GM19452 (cell line): ENCODE results near the gene TANC1.

Source experiments
- ATAC-seq: cut with Tn5 transposase; IDR thresholded peaks from one replicate; pipeline ENCODE4 v1.9.1; 2021; ENCODE audit not compliant: unreplicated experiment

TANC1 gene

DNA sequence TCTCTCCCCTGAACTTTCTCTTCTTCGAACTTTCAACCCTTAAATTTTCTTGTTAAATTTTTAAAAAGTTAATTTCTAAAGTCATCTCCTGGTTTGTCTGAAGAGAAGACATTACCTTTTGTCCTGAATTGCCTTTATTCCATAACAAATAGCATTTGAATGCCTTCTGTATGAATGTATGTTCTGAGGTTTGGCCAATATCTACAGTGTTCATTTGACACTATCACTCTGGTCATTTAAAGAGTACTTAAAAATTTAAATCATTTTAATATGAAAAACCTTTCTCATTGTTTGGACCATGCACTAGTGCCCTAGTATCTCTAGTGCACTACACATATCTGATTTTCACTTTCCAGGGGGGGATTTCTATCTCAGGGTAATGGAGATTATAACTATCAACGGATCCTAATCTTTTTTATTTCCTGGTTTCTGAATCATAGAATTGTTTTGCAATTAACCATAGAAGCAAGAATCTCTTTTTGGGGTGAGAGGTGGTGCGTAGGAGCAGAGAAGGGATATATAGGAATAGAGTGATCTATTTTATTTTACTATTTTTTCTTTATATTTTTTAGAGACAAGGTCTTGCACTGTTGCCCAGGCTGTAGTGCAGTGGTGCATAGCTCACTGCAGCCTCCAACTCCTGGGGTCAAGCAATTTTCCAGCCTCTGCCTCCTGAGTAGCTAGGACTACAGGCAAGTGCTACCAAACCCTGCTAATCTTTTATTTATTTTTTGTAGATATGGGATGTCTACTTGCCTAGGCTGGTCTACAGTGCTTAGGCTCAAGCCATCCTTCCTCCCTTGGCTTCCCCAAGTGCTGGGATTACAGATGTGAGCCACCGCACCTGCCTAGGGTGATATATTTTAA, 25.5 kb downstream of the TANC1 start:
- no peak for ATAC-seq

DNA sequence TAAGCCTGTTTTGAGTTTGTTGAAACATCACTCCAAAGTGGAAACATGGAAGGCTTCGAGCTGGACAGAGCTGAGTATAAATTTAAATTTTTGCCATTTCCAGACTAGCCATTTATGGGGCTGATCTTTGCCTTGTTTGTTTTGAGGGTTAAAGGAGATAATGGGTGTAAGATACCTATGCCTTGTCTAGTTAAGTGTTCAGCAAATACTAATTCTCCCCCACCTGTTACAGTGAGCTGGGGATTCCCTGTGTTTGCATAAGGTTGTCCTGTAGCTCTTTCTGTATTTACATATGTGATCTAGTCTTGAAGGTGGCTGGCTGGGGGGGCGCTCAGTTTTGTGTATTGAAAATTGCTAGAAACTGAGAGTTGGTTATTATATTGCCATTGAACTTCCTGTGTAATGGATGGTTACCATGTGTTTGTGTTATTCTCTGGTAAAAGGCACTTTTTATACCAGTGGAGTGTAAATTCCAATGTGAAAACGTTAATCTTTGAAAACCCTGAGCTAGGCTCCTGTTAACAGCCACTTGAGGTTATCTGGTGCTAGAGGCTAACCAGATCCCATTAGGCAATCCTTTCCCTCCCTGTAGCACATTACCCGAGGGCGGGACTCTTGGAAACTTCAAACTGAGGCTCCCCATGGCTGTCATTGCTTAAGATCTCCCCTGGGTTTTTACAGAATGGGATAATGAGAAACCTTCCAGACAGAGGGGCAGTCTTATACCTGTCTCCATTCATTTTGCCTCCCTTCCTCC, 26.7 kb downstream of the TANC1 start:
- ATAC-seq, result no peak

DNA sequence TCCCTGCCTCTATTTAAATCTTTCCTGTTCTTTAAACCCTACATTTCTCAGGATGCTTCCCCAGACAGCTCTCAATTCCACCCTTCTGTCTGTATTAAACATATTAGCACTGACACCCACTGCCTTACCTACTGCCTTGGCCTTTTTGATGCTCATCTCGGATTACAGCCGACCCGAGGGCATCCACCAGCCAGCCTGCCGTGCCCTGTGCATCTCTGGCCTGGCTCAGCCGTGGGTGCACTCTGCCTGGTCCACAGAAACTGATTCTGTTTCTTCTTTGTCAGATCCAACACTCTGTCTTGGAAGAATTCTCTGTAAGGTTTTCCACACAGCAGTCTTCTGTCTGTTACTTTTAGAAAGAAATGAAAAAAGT, 27.2 kb downstream of the TANC1 start:
- no peak for ATAC-seq

DNA sequence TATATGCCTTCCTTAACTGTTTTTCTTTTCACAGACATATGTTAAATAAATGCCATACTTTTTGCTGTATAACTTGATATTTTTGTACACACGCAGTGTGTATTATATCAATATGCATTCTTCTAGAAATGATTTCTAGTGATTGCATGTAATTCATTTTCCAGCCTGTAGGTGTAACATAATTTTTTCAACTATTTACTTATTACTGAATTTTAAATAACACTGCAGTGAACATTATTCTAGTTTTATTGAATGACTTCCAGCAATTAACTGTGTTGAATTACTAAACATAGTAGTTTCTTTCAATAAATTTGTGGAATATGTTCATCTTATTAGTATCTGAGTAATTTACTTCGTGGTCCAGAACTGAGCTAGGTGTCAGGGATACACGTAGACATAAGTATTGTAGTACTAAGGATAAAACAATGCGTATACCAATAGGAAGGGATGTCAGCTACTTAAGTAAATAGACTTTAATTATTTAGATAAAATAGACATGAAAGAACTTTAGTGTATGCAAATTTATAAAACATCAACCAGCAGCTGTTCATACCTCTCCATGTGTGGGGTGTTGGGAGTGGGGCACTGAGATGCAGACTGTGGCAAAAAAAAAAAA, 28.0 kb downstream of the TANC1 start:
- ATAC-seq, result no peak

DNA sequence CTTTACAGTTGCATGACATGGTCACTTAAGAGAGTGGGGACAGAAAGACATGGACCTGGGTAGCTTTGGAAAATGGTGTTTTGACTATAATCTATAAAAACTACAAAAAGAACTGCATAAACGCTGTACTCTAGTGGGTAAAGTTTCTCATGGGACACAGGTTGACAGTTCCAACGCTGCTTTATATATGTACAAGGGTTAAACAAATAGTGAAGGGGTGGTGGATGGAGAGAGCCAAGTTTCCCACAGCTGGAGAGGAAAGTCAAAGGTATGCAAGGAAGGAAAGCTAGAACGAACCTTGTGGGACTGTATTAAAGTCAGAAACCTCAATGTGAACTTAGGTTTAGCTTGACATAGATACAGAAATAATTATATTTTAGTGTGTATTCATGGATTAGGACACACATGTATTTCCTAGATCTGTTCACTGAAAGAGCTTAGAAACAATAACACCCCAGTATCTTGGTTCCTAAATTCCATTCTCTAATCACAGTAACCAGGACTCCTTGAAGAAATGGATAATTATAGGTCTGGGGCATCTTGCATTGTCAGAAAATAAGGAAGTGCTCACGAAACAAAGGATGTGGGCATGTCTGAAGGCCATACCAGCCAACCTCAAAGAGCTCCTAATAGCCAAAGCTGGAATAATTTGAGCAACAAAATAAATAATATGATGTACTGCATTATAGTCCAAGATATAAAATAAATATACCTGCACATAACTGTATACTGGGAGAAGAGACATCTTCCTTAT, 28.8 kb downstream of the TANC1 start:
- ATAC-seq, result no peak

DNA sequence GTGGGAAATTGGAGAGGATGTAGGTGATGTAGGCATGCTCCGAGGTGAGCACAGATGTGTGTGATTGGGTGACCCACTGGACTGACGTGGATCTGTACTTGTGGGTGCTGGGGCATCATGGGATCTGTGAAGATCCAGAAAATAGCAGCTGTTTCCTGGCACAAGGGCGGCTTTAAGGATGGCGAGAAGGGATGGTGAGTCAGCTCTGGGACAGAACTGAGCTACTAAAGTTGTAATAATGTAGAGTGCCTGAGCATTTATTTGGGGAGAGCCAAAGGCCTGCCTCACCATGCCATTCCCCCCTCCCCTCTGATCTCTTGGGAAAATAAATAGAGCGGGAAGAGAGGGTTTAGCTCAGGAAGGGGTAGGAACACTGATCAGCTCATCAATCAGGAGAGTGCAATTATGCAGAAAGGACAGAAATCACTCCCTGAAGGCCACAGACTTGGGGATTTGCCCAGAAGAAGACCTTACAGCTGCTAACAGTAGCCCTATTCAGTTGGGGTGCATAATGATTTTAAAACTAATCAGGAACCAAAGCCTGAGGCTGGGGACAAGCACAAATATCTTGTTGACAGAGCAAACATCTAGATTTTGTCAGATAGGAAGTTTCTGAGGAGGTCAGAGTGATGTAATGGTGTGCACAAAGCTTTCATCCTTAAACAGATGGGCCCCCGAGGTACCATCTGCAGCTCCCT, 30.3 kb downstream of the TANC1 start:
- ATAC-seq, result no peak

DNA sequence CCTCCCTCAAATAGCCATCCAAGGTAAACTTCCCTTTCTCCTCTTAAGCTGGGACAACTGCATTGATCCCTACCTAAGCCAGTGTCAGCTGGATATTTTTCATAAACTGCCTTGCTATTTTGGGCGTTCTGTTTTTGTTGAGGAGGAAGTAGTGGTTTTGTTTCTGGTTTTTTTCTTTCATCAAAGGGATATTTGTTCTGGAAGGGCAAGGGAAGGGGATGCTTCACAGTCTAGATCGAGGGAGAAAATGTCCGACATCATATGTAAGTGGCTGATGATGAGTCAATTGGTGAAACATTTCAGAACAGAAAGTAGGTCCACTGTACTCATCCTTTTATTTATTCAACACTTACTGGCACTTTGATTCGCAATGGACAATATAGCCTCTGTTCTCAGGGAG, 31.0 kb downstream of the TANC1 start:
- no peak for ATAC-seq

DNA sequence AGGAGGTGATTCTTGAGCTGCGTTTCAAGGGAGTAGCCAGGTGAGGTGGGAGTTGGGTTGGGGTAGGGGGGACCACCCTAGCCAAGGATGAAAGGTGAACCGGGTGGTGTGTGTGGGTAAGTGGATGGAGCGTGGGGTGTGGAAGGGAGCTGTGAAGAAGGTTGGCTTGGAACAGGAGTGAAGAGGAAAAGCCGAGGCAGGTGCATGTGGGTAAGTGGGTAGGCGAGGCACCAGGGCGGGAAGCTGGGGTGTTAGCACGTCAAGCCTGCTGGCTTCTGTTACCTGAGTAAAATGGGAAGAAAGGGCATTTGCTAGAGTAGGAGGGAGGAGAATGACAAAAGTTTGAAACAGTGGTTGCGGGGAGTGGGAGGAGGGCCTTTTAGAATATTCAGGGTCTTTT, 31.6 kb downstream of the TANC1 start:
- no peak for ATAC-seq

DNA sequence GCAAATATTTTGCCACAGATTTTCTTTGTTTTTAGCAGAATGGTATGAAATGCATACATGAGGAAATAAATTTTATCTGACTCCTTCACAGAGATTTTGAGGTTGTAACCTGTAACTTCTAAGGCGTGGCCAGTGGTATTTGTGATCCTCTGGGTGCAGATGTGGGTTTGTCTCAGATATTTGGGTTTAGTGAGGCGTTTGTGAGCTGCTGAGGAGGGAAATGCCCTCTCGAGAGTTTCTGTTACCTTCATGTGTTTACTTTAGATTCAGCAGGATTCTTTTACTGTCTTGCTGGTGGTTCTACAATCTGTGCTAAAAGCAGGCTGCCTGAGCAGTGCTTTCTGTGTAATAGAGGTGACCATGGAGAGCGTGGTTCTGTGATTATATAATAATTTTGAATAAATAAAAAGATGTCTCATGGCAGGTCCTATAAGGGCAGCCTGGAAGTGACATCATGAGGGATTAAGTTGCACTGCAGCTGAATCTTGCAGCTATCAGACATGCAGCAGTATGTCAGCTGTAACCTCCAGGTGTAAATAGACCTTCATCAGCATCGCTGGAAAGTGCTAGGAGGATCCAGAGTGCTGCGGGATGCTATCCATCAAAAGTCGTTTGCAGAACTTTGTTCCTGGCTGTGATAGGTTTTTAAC, 34.1 kb downstream of the TANC1 start:
- ATAC-seq, result no peak

DNA sequence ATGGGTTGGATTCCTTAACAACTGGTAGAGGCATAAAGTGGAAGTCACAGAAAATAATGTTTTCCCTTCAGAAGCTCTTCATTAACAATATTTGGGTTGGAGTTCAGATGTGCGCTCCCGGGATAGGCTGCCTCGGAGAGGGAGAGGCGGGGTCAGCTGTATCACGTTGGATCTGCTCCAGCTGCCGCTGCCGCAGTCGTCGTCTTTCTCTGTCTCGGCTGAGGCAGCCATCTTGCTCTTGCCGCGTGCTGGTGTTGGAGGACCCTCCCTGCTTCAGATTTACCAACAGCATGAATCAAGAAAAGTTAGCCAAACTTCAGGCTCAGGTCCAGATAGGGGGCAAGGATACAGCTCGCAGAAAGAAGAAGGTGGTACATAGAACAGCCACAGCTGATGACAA, 35.1 kb downstream of the TANC1 start:
- no peak for ATAC-seq

DNA sequence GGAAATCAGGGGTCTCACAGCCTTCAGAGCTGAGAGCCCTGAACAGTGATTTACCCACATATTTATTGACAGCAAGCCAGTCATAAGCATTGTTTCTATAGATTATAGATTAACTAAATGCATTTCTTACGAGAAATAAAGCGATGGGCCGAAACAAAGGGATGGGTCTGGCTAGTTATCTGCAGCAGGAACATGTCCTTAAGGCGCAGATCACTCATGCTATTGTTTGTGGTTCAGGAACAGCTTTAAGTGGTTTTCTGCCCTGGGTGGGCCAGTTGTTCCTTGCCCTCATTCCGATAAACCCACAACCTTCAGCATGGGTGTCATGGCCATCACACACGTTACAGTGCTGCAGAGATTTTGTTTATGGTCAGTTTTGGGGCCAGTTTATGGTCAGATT, 36.4 kb downstream of the TANC1 start:
- no peak for ATAC-seq

DNA sequence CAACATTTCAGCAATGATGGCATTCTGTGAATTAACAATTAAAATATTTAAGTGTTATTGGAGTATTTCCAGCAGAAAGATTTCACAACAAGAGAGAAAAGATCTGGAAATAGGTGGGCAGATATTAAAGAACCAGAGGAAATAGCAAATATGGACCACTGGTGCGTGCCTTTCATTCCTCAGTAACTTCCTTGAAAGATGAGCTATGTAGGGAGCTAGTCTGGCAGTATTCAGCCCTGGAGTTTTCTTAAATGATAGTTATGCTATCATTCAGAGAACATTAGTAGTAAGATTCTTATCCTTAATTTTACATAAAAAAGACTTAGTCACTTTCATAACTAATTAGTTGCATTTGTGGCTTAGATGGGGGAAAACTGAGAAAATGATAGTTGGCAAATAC, 41.5 kb downstream of the TANC1 start:
- no peak for ATAC-seq

DNA sequence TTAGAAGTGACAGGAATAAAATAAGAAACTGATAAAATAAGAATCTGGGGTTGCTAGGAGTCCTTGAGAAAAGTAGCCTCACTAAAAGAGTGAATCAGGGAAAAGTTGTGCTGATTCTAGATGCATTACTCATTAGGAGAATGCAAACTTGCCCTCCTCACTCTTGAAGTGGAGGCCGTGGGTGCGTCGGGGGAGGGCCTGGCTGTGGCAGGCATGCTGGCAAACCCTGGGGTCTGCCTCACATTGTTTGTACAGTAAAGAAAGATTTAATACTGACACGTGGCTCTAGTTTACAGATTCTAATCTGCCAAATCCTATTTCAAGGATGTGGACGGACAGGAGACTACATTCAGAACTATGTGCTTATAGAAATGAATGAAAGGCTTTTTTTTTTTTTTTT, 41.9 kb downstream of the TANC1 start:
- no peak for ATAC-seq

DNA sequence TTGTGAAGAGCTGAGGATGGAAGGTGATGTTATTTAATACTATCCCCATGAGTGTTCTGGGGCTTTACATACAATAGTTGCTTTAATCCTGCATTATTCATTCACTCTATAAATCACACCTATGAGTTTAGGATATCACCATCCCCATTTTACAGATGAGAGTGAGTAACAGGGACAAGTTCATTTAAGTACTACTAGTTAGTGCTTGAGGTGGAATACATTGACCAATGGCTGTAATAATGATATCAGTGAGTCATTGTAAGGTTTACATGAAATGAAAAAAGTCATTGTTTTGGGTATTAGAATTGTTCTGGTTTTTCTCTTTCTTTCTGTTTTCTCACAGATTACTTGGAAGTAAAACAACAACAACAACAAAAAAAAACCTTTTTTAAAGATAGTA, 42.5 kb downstream of the TANC1 start:
- ATAC-seq, result no peak

DNA sequence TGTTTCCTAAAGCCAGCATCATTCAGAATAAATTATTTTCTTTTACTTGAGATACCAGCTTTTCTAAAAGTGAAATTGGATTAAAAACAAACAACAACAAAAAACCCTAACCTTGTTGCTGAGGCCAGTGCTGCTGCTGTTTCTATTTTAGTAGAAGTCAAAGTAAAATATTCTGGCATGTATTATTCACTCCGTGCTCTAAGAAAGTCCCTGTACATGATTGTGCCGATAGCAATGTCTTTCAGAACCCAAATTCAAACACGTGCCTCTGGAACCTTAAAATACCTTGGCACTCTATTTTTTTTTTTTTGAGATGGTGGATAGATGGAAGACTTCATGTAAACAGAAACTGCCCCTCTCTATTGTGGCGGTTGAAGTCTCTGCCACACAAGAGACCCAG, 43.7 kb downstream of the TANC1 start:
- ATAC-seq, result no peak

DNA sequence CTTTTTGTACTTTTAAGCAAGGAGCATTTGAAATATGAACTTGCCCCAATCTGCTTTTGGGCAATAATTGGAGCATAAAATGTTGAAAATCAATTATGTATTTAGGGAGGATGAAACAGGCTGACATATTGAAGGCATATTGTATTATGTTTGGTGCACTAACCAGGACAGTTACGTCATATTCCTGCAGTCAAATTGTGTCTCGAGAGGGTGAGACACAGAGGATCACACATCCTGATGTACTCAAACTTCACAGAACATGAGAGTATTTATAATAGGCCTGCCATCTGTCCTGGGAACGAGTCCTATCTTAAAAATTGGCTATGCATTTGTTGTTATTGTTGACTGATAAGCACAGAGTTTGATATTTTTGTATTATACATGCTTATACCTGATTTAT, 44.7 kb downstream of the TANC1 start:
- no peak for ATAC-seq

DNA sequence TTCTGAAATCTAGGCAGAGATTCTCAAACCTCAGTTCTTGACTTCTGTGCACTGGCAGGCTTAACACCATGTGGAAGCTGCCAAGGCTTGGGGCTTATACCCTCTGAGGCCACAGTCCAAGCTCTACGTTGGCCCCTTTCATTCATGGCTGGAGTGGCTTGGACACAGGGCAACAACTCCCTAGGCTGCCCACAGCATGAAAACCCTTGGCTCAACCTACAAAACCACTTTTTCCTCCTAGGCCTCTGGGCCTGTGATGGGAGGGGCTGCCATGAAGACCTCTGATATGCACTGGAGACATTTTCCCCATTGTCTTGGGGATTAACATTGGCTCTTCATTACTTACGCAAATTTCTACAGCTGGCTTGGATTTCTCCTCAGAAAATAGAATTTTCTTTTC, 46.7 kb downstream of the TANC1 start:
- no peak for ATAC-seq

DNA sequence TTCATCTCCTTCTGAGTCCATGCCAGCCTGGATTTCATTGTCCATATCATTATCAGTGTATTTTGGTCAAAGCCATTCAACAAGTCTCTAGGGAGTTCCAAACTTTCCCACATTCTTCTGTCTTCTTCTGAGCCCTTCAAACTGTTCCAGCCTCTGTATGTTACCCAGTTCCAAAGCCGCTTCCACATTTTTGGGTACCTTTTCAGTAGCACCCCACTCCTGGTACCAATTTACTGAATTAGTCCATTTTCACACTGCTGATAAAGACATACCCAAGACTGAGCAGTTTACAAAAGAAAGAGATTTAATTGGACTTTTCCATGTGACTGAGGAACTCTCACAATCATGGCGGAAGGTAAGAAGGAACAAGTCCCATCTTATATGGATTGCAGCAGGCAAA, 47.4 kb downstream of the TANC1 start:
- ATAC-seq, result no peak

DNA sequence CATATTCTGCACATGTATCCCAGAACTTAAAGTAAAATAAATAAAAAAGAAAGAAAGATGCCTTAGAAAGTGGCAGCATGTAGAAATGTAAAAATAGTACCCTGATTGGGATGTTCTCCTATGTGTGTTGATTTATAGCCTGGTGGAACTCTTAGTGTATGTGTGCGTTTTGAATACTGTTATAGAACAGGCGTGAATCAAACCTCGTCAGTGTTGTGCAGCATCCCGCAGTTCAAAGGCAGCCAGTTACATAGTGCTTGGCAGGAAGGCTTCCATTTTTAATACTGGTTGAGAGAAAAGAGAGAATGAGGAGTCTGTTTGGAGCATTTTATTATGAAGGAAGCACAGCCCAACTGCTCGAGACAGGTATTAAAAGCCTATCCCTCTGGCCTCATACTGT, 49.4 kb downstream of the TANC1 start:
- ATAC-seq, result no peak

DNA sequence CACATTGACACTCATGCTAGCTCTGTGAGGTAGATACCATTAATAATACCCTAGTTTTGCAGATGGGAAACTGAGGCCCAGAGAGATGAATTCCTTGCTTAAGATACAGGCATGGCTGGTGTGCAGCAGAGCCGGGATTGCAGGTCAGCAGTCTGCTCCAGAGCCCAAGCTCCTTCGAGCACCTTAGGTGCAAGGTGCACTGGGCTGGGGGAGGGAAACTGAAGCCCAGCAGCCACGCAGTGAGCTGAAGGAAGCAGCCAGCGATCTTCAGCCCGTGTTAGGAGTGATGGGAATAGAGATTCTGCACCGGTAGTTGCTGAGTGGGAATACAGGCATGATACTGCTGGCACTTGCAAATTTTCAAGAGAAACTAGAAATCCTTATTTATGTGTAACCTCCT, 50.6 kb downstream of the TANC1 start:
- ATAC-seq, result no peak
